Activated CD8-positive, alpha-beta T cell treated with anti-CD3 and anti-CD28 coated beads for 36 hours (primary cell): ENCODE measurements around the gene NTMT1. TPM values are rescaled to one million over a fixed set of nuclear protein-coding genes. Genes with fewer than 3 reads are reported as not detected.

Source experiments
- ATAC-seq: fragments of 200-7000 bp; cut with Tn5 transposase; one replicate; pipeline ENCODE4 v1.10.0; 2021; ENCODE audit warnings: mild to moderate bottlenecking, moderate library complexity
- CTCF ChIA-PET: fragments of 350-600 bp; sonication (Branson Sonifier 250); formaldehyde crosslinking; loops from one replicate; lab custom pipeline; 2021; ENCODE audit warnings: antibody characterized with exemption; lab: Charles Lee
- POLR2A ChIA-PET: fragments of 350-600 bp; sonication (Branson Sonifier 250); formaldehyde crosslinking; loops from one replicate; lab custom pipeline; 2021; ENCODE audit warnings: antibody characterized with exemption; lab: Charles Lee
- DNase-seq: peaks from one replicate; pipeline ENCODE4 v3.0.0-alpha.2; 2020
- H3K27ac Mint-ChIP-seq: one replicate; pipeline ENCODE4 v1.8.0; 2021; ENCODE audit warnings: mild to moderate bottlenecking, mixed read lengths
- H3K27me3 Mint-ChIP-seq: one replicate; pipeline ENCODE4 v1.8.0; 2021; ENCODE audit warnings: mixed read lengths
- H3K36me3 Mint-ChIP-seq: one replicate; pipeline ENCODE4 v1.8.0; 2021; ENCODE audit warnings: low read depth, mixed read lengths
- H3K4me1 Mint-ChIP-seq: one replicate; pipeline ENCODE4 v1.8.0; 2021; ENCODE audit warnings: low read depth, mixed read lengths
- H3K4me3 Mint-ChIP-seq: one replicate; pipeline ENCODE4 v1.8.0; 2021; ENCODE audit warnings: mild to moderate bottlenecking, moderate library complexity, mixed read lengths
- H3K9me3 Mint-ChIP-seq: one replicate; pipeline ENCODE4 v1.8.0; 2021; ENCODE audit warnings: mixed read lengths
- intact Hi-C: fragments of 100-400 bp; cut with micrococcal nuclease; formaldehyde crosslinking; loops from one replicate; pipeline ENCODE4 v1.10.0; 2022
- total RNA-seq, 2 experiments: library from RNA; stranded (reverse); gene quantifications; one replicate each; pipeline ENCODE4 v1.2.3, GENCODE V29; 2021
- TF ChIP-seq, protein P1 (sequence below): fragments of 200-600 bp; IDR thresholded peaks from one replicate; pipeline ENCODE4 v1.8.0; 2022; ENCODE audit warnings: antibody characterized with exemption, mild to moderate bottlenecking

NTMT1 gene
- total RNA-seq, 2 experiments from 2014 or later = 69.5 to 74.4 TPM

DNA sequence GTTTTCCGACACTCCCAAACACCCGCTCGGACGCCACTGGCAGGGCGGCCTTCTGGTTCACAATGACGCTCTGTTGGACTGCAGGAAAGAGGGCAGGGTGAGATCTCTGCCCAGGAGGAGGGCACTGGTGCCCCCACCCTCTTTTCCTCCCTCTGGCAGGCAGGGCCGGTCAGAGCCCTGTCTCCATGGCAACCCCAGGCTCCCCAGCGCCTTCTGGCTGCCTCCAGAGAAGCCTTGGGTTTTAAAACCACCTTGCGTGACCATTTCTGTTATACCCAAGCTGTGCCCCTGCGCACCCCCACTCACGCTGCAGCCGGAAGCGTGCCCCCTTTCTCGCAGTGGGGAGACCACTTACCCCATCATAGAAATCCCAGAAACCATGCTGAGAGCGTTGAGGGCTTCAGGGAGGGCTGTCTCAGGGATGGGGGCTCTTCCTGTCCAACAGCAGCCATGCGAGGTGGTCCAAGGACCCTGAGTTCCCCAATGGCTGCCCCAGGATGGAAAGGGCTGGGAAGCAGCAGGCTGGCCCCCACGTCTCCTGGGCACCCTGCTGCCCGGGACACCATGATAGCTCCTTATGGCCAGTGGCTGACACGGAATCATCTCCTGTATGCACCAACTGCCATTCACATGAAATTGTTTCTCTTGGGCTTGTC lies 12.3 kb upstream of the NTMT1 start:
- Mint-ChIP-seq H3K4me1 (peaks cover 19% of the 10 kb centered on the region), H3K36me3 (no peaks in the 10 kb centered on the region), H3K27ac (no peak overlapping the region), H3K4me3 (no peak overlapping the region), H3K27me3 (peaks cover 2% of the 10 kb centered on the region), H3K9me3 (peaks cover 2% of the 10 kb centered on the region)
- ChIA-PET POLR2A (interaction anchor here (0.7 to 2.0 kb wide), 2 partner anchors 11 to 308 kb away, joined by 3 to 6 read pairs; no protein-coding TSS in a partner anchor), CTCF (interaction anchor here (0.7 to 4.5 kb wide), 5 partner anchors 11 to 477 kb away, joined by 3 to 27 read pairs (median 3); no protein-coding TSS in a partner anchor)
- no peak for DNase-seq
- intact Hi-C loops = loop anchor here (5.0 to 10.0 kb wide), 2 partner anchors 439 to 476 kb away; partner anchors contain the start of gene IER5L
- TF ChIP-seq, protein P1, sequence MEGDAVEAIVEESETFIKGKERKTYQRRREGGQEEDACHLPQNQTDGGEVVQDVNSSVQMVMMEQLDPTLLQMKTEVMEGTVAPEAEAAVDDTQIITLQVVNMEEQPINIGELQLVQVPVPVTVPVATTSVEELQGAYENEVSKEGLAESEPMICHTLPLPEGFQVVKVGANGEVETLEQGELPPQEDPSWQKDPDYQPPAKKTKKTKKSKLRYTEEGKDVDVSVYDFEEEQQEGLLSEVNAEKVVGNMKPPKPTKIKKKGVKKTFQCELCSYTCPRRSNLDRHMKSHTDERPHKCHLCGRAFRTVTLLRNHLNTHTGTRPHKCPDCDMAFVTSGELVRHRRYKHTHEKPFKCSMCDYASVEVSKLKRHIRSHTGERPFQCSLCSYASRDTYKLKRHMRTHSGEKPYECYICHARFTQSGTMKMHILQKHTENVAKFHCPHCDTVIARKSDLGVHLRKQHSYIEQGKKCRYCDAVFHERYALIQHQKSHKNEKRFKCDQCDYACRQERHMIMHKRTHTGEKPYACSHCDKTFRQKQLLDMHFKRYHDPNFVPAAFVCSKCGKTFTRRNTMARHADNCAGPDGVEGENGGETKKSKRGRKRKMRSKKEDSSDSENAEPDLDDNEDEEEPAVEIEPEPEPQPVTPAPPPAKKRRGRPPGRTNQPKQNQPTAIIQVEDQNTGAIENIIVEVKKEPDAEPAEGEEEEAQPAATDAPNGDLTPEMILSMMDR = no peak
- ATAC-seq = no peak

GRCh38 chr9:129614932-129615331 lies 11.0 kb upstream of the NTMT1 start:
- Mint-ChIP-seq H3K36me3 (no peaks in the 10 kb centered on the region), H3K27ac (no peak overlapping the region), H3K4me1 (peaks cover 11% of the 10 kb centered on the region), H3K27me3 (peaks cover 10% of the 10 kb centered on the region), H3K9me3 (peaks cover 2% of the 10 kb centered on the region), H3K4me3 (no peak overlapping the region)
- TF ChIP-seq, protein P1 = no peak
- ChIA-PET CTCF (interaction anchor here (1.4 to 4.5 kb wide), 3 partner anchors 9 to 478 kb away, joined by 3 to 27 read pairs (median 4); no protein-coding TSS in a partner anchor), POLR2A (interaction anchor here (0.8 kb wide), 1 partner anchor 475 kb away, joined by 3 read pairs; no protein-coding TSS in a partner anchor)
- no peak for ATAC-seq
- no peak for DNase-seq
- intact Hi-C loops = loop anchor here (5.0 to 10.0 kb wide), 2 partner anchors 440 to 478 kb away; partner anchors contain the start of gene IER5L

DNA sequence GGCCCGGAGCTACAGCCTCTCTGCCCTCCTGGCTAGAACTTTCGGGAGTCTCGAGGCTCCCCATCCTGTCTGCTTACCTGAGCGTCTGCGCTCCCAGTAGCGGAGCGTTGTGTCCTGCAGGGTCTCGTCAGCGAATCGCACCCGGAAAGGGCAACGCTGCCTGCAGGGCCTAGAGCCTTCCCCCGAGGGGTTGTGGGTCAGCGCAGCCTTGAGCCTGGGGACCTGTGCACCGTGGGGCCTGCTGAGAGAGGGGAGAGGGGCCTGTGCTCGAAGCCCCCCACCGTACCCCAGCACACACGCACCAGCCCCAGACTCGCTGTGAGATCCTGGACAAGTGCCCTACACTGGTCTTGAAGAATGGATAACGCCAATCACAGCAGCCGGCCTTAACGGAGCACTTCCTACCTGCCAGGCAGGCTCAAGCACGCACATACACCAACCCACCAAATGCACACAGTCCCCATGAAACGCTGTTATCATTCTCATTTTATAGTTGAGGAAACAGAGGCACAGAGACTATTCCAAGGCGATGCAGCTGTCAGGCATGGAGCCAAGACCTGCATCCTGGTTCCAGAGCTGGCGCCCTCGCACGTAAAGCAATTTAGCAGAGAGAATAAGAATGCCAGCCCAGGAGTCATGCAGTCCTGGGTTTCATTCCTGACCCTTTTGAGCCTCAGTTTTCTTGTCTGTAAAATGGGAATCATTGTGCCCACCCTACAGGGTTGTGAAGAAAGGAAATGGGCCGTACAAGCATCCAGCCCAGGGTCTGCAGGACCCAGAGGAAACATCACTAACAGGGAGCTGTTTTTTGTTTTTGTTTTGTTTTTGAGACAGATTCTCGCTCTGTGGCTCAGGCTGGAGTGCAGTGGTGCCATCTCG lies 10.3 kb upstream of the NTMT1 start:
- intact Hi-C loops = loop anchor here (10.0 kb wide), 1 partner anchor 441 kb away; the partner anchor contains the start of gene IER5L
- H3K27ac Mint-ChIP-seq = no peak overlapping the region
- peaks cover 2% of the 10 kb centered on the region for H3K9me3 Mint-ChIP-seq
- TF ChIP-seq, protein P1 = no peak
- no peak overlapping the region for H3K4me3 Mint-ChIP-seq
- H3K36me3 Mint-ChIP-seq = no peaks in the 10 kb centered on the region
- CTCF ChIA-PET = interaction anchor here (0.9 to 4.5 kb wide), 4 partner anchors 9 to 484 kb away, joined by 3 to 27 read pairs (median 4); no protein-coding TSS in a partner anchor
- DNase-seq (no peak), ATAC-seq (no peak)
- peaks cover 10% of the 10 kb centered on the region for H3K27me3 Mint-ChIP-seq
- POLR2A ChIA-PET = interaction anchor here (1.3 kb wide), 1 partner anchor 9 kb away, joined by 3 read pairs; no protein-coding TSS in a partner anchor
- H3K4me1 Mint-ChIP-seq = peaks cover 11% of the 10 kb centered on the region

GRCh38 chr9:129617167-129617566 lies 8.8 kb upstream of the NTMT1 start:
- Mint-ChIP-seq H3K4me3 (no peak overlapping the region), H3K27ac (no peak overlapping the region), H3K4me1 (peaks cover 4% of the 10 kb centered on the region), H3K27me3 (peaks cover 19% of the 10 kb centered on the region), H3K36me3 (no peaks in the 10 kb centered on the region), H3K9me3 (peaks cover 2% of the 10 kb centered on the region)
- intact Hi-C loops = loop anchor here (10.0 kb wide), 1 partner anchor 442 kb away; the partner anchor contains the start of gene IER5L
- TF ChIP-seq, protein P1 = peak; percentile 46
- POLR2A ChIA-PET = interaction anchor here (0.6 to 1.3 kb wide), 3 partner anchors 11 to 483 kb away, joined by 3 read pairs; no protein-coding TSS in a partner anchor
- CTCF ChIA-PET = no interaction called here
- ATAC-seq (peak; percentile 63), DNase-seq (peak; percentile 50)
